Fibroblast of skin of back (primary cell): ENCODE data around the gene PROP1.
"Not testable (repeated sequence)": the region's sequence is repeated elsewhere in the genome, so short reads cannot be mapped to it uniquely, and the experiment has no call there.

Source experiments
- DNase-seq: peaks from one replicate; pipeline ENCODE4 v3.0.0-alpha.2; 2013

PROP1 gene

DNA sequence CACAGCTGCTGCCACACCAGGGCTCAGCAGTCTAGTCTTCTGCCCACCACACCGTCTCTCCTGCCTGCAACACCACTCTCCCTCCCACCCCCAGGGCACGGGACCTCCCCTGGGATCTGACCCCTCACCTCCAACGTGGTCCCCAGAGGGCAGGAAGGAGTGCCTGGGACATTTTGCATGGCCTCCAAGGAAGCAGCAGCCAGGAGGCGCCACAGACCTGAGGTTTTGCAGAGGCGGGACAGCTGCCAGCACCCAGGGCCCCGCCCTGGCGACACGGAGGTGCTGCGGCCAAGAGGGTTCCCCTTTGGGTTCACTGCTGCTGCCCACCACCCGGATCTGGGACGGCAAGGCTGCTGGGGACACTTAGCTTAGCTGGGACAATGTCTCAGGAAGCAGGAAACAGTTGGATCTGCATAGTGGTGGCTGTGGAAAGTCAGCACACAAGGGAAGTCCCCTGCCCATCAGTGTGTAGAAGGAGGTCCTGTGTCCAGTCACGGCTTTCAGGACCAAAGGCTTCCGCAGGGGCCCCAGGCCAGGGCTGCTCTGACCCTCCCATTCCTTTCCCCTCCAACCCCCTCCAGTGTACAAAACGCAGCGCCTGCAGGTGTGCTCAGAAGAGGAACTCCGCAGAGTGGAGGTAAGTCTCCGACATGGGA, 13.8 kb downstream of the PROP1 start:
- no peak for DNase-seq

DNA sequence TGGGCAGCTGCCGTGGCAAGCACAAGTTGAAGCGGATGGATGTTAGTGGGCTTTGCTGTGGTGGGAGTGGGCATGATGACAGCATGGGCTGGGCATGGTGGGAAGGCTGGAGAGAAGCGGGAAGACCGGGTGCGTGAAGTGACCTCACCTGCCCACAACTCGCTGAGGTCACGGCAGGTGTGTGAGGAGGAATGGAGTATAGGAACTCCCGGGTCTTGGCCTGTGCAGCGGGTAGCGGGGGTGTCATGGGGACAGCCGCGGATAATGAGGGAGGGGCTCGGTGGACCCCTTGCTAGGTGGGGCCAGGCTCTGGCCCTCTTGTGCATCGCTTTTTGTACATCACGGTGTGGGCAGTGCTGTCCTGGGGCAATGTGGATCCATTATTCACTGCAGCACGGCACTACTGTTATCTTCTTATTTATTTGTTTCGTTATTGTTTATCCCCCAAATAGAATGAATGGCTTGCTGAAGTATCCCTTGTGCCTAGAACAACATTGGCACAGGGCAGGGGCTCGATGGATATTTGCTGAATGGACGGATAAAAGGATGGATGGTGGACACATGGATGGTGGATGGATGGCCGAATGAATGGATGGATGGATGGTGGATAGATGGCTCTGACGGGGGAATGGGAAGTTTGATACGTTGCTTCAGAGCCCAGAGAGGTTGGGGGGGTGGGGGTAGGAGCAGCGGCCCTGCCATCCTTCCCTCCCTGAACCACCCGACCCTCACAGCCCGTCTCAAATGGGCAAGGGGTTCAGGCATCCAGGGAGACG, 14.6 kb downstream of the PROP1 start:
- no peak for DNase-seq

GRCh38 chr5:177980743-177981151, 15.3 kb downstream of the PROP1 start:
- no peak for DNase-seq

DNA sequence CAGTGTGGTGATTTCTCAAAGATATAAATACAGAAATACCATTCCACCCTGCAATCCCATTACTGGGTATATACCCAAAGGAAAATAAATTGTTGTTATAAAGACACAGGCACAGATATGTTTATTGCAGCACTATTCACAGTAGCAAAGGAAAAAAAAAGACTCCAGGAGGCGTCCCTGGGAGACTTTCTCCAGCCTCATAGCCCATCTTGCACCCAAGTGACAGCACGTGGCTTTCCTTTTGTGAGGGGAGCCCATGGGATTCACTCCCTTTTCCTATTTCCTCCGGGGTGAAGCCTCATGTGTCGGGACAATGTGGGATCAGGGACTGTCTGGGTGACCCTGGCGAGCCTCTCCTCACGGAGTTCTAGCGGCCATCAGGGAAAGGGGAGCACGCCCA, 18.4 kb downstream of the PROP1 start:
- not testable (repeated sequence) for DNase-seq

GRCh38 chr5:177973066-177973635, 22.9 kb downstream of the PROP1 start:
- DNase-seq, result no peak

- DNase-seq, result no peak
Measured at GRCh38 chr5:177972613-177973012, 23.4 kb downstream of the PROP1 start.

GRCh38 chr5:177972014-177972413, 24.0 kb downstream of the PROP1 start:
- not testable (repeated sequence) for DNase-seq

- DNase-seq, result no peak
Measured at GRCh38 chr5:177968661-177969211, 27.3 kb downstream of the PROP1 start.

- DNase-seq, result no peak
Measured at GRCh38 chr5:177967221-177967887, 28.7 kb downstream of the PROP1 start.

GRCh38 chr5:177966839-177967166, 29.2 kb downstream of the PROP1 start:
- no peak for DNase-seq

- DNase-seq, result no peak
Measured at GRCh38 chr5:177966009-177966838, 29.8 kb downstream of the PROP1 start.

GRCh38 chr5:177964471-177964870, 31.6 kb downstream of the PROP1 start:
- no peak for DNase-seq

GRCh38 chr5:177963966-177964365, 32.1 kb downstream of the PROP1 start:
- DNase-seq, result no peak

DNA sequence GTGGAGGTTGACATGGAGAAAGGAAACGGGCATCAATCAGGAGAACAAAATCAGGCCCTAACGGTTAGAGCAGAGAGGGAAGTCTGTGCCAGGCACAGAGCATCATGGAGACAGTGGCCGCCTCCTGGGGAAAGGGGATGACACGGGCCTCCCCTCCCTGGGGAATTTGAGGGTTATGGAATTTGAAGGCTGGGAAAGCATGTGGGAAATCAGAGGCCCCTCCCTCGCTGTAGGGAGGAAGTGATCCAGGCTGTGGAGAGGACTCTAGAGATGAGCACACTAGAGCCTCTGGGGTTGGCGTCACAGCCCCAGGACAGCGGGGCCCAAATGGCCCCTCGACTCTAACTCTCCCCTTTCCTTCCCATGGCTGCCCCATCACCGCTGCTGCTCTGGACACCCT, 36.7 kb downstream of the PROP1 start:
- peak; percentile 36 for DNase-seq

DNA sequence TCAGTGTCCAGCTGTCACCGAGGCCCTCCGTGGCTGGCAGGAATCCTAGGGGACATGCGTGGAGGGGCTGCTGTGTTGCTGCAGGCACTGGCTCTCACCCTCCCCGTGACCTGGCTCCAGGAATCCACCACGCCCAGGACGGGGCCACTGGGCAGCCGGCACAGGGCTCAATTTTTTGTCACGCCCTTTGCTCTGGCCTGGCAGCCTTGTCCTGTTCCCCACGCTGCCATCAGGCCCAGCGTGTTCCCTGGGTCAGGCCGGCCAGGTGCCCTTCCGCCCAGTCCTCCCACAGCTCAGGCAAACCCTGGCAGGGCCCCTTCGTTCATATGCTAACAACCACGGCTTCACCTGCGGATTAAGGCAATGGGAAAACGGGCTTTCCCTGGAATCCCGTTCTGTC, 37.3 kb downstream of the PROP1 start:
- DNase-seq, result no peak

DNA sequence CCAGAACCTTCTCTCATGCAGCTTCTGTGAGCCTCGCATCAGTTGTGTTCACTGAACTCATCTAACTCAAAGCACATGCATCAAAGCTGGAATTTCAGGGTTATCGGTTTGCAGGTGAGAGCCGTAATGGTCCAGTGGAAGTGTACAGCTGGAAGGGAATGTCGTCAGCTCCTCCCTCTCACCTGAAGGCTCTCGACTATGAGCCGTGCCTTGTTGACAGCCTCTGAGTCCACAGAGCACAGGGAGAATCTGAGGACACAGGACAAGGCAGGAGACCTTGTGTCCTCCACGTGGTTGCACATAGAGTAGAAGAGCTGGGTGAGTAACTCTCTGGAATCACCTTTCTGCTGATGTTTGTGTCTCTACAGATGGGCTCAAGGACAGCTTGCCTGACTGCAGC, 38.8 kb downstream of the PROP1 start:
- no peak for DNase-seq

GRCh38 chr5:177953101-177953500, 42.9 kb downstream of the PROP1 start:
- not testable (repeated sequence) for DNase-seq

- not testable (repeated sequence) for DNase-seq
Measured at GRCh38 chr5:177949656-177950055, 46.4 kb downstream of the PROP1 start.

DNA sequence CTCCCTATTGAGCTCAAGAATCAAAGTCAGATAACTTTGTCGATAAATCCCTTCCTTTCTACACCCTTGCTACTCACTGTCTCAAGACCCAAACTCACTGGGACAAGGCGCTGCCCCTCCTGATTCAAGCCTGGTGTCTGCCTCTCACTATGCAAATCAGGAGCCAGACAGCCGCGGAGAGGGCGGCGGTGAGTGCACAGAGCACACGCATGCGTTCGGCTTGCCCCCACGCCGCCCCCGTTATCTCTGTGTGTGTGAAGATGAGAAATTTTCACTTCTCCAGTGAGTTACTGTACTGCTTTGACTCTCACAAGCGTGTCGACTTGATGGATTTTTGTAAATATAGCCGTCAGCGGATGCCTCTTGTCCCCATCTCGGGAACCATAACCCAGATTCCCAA, 47.0 kb downstream of the PROP1 start:
- not testable (repeated sequence) for DNase-seq

- peak; percentile 22 for DNase-seq
Measured at GRCh38 chr5:177947912-177948311, 48.1 kb downstream of the PROP1 start.

- DNase-seq, result not testable (repeated sequence)
Measured at GRCh38 chr5:177945601-177946283, 50.3 kb downstream of the PROP1 start.

GRCh38 chr5:177945145-177945544, 50.9 kb downstream of the PROP1 start:
- DNase-seq, result not testable (repeated sequence)
